Liver (tissue), 3 donors: ENCODE results near the gene ADGRD1.
"Not testable (repeated sequence)": the region's sequence is repeated elsewhere in the genome, so short reads cannot be mapped to it uniquely, and the experiment has no call there.

ENCODE experiments used
- FOXA1 ChIP-seq: IDR thresholded peaks from 2 replicates; pipeline ENCODE4 v1.6.1; 2016; ENCODE audit warnings: antibody characterized with exemption
- GABPA ChIP-seq, 2 donors: IDR thresholded peaks in 1 of 2; conservative IDR thresholded peaks in 1 of 2; 2 replicates each; pipeline ENCODE4 v1.6.1; 2016; ENCODE audit warnings: antibody characterized with exemption in 2 of 2, mild to moderate bottlenecking in 1 of 2, moderate library complexity in 1 of 2
- JUND ChIP-seq, 2 donors: IDR thresholded peaks; 2 replicates each; pipeline ENCODE4 v1.6.1; 2016; ENCODE audit warnings: antibody characterized with exemption in 2 of 2
- MAX ChIP-seq: IDR thresholded peaks from 2 replicates; pipeline ENCODE4 v1.6.1; 2016; ENCODE audit warnings: antibody characterized with exemption
- REST ChIP-seq: IDR thresholded peaks from 2 replicates; pipeline ENCODE4 v1.6.1; 2016; ENCODE audit warnings: antibody characterized with exemption, mild to moderate bottlenecking
- RXRA ChIP-seq, 2 donors: IDR thresholded peaks; 2 replicates each; pipeline ENCODE4 v1.6.1; 2017 to 2018; ENCODE audit warnings: antibody characterized with exemption in 2 of 2, mild to moderate bottlenecking in 1 of 2
- SP1 ChIP-seq: IDR thresholded peaks from 2 replicates; pipeline ENCODE4 v1.6.1; 2018; ENCODE audit warnings: antibody characterized with exemption, mild to moderate bottlenecking
- YY1 ChIP-seq: IDR thresholded peaks from 2 replicates; pipeline ENCODE4 v1.6.1; 2016; ENCODE audit warnings: antibody characterized with exemption, mild to moderate bottlenecking
- ZBTB33 ChIP-seq: IDR thresholded peaks from 2 replicates; pipeline ENCODE4 v1.6.1; 2016; ENCODE audit warnings: antibody characterized with exemption
- TF ChIP-seq, protein P1 (sequence below): fragments of 150-350 bp; IDR thresholded peaks from 2 replicates; pipeline ENCODE4 v1.5.1; 2017; ENCODE audit warnings: improper control_type of control experiment, low read depth, low read length; ENCODE audit not compliant: missing input control
- TF ChIP-seq, protein P2 (sequence below): IDR thresholded peaks from 2 replicates; pipeline ENCODE4 v1.6.1; 2016; ENCODE audit warnings: antibody characterized with exemption
- donor health status: healthy.
- donor health status: healthy.

DNA sequence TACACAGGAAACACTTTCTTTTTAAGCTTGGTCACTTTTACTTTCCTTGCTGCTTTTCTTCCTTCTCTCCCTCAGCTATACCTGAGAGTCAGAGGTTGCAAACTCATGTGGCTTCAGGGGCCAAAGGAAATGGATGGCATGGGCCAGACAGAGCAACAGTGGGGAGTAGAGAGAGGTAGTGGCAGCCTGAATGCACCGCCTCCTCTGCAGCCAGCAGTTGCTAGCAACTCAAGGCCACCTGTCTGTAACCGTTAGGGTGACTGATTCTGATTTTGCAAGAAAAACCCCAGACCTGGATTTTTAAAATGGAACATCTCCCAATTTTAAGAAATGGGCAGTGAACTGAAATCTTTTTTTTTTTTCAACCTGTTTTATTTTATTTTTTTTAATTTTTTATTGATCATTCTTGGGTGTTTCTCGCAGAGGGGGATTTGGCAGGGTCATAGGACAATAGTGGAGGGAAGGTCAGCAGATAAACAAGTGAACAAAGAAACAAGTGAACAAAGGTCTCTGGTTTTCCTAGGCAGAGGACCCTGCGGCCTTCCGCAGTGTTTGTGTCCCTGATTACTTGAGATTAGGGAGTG, 41.8 kb downstream of the ADGRD1 start:
- TF ChIP-seq YY1; JUND (IDR thresholded peaks at IDR 0.05); REST; RXRA (IDR thresholded peaks at IDR 0.05); ZBTB33; MAX; FOXA1; GABPA (IDR thresholded peaks at IDR 0.05 in 1 of 2, conservative IDR thresholded peaks at IDR 0.05 in 1 of 2); SP1: not testable (repeated sequence)
- TF ChIP-seq, protein P1, sequence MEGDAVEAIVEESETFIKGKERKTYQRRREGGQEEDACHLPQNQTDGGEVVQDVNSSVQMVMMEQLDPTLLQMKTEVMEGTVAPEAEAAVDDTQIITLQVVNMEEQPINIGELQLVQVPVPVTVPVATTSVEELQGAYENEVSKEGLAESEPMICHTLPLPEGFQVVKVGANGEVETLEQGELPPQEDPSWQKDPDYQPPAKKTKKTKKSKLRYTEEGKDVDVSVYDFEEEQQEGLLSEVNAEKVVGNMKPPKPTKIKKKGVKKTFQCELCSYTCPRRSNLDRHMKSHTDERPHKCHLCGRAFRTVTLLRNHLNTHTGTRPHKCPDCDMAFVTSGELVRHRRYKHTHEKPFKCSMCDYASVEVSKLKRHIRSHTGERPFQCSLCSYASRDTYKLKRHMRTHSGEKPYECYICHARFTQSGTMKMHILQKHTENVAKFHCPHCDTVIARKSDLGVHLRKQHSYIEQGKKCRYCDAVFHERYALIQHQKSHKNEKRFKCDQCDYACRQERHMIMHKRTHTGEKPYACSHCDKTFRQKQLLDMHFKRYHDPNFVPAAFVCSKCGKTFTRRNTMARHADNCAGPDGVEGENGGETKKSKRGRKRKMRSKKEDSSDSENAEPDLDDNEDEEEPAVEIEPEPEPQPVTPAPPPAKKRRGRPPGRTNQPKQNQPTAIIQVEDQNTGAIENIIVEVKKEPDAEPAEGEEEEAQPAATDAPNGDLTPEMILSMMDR: not testable (repeated sequence)
- TF ChIP-seq, protein P2, sequence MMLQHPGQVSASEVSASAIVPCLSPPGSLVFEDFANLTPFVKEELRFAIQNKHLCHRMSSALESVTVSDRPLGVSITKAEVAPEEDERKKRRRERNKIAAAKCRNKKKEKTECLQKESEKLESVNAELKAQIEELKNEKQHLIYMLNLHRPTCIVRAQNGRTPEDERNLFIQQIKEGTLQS: not testable (repeated sequence)
